ENCODE data around the gene RAB11FIP4. TPM values are rescaled to one million over a fixed set of nuclear protein-coding genes. Genes with fewer than 3 reads are reported as not detected.

Gene RAB11FIP4
- total and polyA plus RNA-seq, 10 of the 15 experiments (the other 5 are each of a cell fraction or from before 2014, with no cell fraction given): 1.4 to 27.0 (median 17.6) TPM

- no peak overlapping the region for H3K4me2 ChIP-seq (ENCODE audit: control insufficient read depth, insufficient read depth)
- ATAC-seq: no peak
- no peaks in the 10 kb centered on the region for H3K9me3 ChIP-seq (replicated peaks; ENCODE audit: control insufficient read depth, insufficient read depth, low read length)
- no peaks in the 10 kb centered on the region for H4K20me1 ChIP-seq (ENCODE audit: control insufficient read depth, insufficient read depth)
- intact Hi-C loops (cut with micrococcal nuclease; ENCODE audit: unreplicated experiment) (no loop called here), in situ Hi-C loops (cut with MboI) (no loop called here)
- H2AFZ ChIP-seq (ENCODE audit: control insufficient read depth, low read depth, low read length): no peak overlapping the region
- ChIA-PET SMC1A (ENCODE audit: uncharacterized antibody, unreplicated experiment) (interaction anchor here (0.5 to 1.2 kb wide), 3 partner anchors 18 to 28 kb away, joined by 3 to 4 read pairs (median 3); no protein-coding TSS in a partner anchor), CTCF (interaction anchor here (1.1 to 1.8 kb wide), 3 partner anchors 9 to 261 kb away, joined by 3 to 4 read pairs (median 3); no protein-coding TSS in a partner anchor), RAD21 (ENCODE audit: unreplicated experiment) (interaction anchor here (0.6 to 1.3 kb wide), 4 partner anchors 15 to 100 kb away, joined by 3 to 6 read pairs (median 4); no protein-coding TSS in a partner anchor), POLR2A (interaction anchor here (1.2 to 1.7 kb wide), 2 partner anchors 9 to 47 kb away, joined by 5 to 7 read pairs; no protein-coding TSS in a partner anchor)
- no peak overlapping the region for H3K27ac ChIP-seq (ENCODE audit: control insufficient read depth, insufficient read depth)
- WGBS (ENCODE audit: insufficient coverage, insufficient replicate concordance, low lambda C conversion rate, missing lambda C conversion rate): 65% methylated on average over 4 of the region's 4 CpGs
- no peaks in the 10 kb centered on the region for H3K79me2 ChIP-seq (ENCODE audit: control insufficient read depth, insufficient read depth, low read length)
- no peak for FAIRE-seq
- no peak for DNase-seq (ENCODE audit: low read depth, low spot score)
- H3K36me3 ChIP-seq (ENCODE audit: control insufficient read depth in 2 of 2, insufficient read depth in 2 of 2, low read length in 1 of 2): no peaks in the 10 kb centered on the region
- BruUV-seq (replicated peaks): no TSS peak
- H3K9ac ChIP-seq (ENCODE audit: control insufficient read depth, insufficient read depth, low read length): no peak overlapping the region
- H3K4me3 ChIP-seq: no peak overlapping the region
- H3K27me3 ChIP-seq (replicated peaks in 1 of 2; ENCODE audit: control insufficient read depth in 2 of 2, insufficient read depth in 2 of 2, low read length in 1 of 2): no peaks in the 10 kb centered on the region; a peak in 1 of 4 replicates
- peaks cover 7% of the 10 kb centered on the region for H3K4me1 ChIP-seq (ENCODE audit: control insufficient read depth, insufficient read depth, low read length)
- TF ChIP-seq CTCF (IDR thresholded peaks at IDR 0.05 in 2 of 3, conservative IDR thresholded peaks at IDR 0.05 in 1 of 3; ENCODE audit: control insufficient read depth in 2 of 3, extremely low read depth in 1 of 3, insufficient read depth in 1 of 3, low read depth in 3 of 3, low read length in 3 of 3) (no peak), SREBF1 (IDR thresholded peaks at IDR 0.05; ENCODE audit: low read length) (no peak), E4F1 (IDR thresholded peaks at IDR 0.05; ENCODE audit: borderline replicate concordance, partially characterized antibody) (no peak), ZNF592 (IDR thresholded peaks at IDR 0.05) (no peak), ZSCAN29 (IDR thresholded peaks at IDR 0.05) (no peak), RCOR1 (conservative IDR thresholded peaks at IDR 0.05; ENCODE audit: low read depth, low read length) (no peak), ZNF24 (IDR thresholded peaks at IDR 0.05) (no peak)
- TF ChIP-seq, protein P1, sequence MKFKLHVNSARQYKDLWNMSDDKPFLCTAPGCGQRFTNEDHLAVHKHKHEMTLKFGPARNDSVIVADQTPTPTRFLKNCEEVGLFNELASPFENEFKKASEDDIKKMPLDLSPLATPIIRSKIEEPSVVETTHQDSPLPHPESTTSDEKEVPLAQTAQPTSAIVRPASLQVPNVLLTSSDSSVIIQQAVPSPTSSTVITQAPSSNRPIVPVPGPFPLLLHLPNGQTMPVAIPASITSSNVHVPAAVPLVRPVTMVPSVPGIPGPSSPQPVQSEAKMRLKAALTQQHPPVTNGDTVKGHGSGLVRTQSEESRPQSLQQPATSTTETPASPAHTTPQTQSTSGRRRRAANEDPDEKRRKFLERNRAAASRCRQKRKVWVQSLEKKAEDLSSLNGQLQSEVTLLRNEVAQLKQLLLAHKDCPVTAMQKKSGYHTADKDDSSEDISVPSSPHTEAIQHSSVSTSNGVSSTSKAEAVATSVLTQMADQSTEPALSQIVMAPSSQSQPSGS (IDR thresholded peaks at IDR 0.05; ENCODE audit: low read length): no peak
These were observed 190.0 kb downstream of the RAB11FIP4 start for GRCh38 chr17:31581491-31581890.
